Kidney capillary endothelial cell (primary cell): ENCODE measurements around the gene CTH.
"Not testable (repeated sequence)": the region's sequence is repeated elsewhere in the genome, so short reads cannot be mapped to it uniquely, and the experiment has no call there.

Experiments used
- DNase-seq: peaks from one replicate; pipeline ENCODE4 v3.0.0-alpha.2; 2018; ENCODE audit warnings: low spot score

CTH gene

DNA sequence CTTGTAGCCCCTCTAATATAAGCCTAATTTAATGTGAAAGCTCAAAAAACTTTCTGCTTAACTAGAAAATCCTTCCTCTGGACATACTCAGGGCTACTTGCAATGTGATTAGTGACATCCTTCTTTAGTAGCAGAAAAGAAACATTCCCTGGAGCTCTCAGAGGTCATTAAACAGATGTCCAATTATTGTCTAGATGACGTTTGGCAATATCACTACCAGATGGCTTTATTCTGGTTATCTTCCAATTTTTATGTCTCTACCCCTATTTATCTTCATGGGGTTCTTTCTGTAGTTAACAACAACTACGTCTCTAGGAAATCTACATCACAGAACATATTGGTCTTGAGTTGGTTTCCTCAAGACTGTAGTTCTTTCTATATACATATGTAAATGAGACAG is 44.2 kb downstream of the CTH start:
- no peak for DNase-seq

DNA sequence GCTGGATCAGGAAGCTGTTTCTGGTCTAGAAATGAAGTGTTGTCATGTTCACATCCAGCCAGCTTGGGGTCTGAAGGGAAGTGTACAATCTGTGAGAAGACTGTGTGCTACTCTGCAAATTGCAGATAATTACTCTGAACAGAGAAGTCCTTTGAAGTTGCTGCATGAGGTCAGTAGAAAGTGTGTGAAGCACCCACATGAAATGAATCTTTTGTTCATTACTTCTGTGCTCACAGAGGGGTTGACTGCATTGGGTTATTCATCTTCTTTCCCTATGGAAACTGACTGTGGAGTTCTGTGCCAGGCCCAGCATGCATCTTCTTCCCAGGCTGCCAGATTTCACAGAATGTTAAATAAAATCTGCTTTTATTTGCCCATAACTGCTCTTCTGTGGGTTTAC is 47.1 kb downstream of the CTH start:
- no peak for DNase-seq

DNA sequence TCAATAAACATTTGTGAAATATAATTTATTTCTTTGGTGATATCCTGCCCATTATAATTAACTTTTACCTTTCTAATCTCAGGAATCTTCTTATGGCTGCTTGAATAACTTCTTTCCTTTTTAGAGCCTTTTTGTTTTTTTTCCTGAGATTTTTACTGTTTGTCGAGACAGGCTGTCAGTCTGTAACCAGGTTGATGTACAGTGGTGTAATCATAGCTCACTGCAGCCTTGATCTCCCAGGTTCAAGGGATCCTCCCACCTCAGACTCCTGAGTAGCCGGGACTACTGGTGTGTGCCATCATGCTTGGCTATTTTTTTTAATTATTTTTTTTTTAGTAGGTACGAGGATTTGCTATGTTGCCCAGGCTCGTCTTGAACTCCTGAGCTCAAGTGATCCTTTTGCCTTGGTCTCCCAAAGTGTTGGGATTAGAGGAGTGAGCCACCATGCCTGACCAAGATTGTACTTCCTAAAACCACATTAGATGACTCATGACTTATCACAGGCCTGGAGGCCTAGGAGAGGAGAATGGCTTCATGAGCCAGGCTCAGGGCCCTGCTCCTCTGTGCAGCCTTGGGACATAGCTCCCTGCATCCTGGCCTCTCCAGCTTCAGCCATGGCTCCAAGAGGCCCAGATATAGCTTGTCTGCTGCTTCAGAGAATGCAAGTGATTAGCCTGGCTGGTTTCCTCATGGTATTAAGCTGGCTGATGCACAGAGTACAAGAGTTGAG is 48.6 kb downstream of the CTH start:
- DNase-seq: no peak

DNA sequence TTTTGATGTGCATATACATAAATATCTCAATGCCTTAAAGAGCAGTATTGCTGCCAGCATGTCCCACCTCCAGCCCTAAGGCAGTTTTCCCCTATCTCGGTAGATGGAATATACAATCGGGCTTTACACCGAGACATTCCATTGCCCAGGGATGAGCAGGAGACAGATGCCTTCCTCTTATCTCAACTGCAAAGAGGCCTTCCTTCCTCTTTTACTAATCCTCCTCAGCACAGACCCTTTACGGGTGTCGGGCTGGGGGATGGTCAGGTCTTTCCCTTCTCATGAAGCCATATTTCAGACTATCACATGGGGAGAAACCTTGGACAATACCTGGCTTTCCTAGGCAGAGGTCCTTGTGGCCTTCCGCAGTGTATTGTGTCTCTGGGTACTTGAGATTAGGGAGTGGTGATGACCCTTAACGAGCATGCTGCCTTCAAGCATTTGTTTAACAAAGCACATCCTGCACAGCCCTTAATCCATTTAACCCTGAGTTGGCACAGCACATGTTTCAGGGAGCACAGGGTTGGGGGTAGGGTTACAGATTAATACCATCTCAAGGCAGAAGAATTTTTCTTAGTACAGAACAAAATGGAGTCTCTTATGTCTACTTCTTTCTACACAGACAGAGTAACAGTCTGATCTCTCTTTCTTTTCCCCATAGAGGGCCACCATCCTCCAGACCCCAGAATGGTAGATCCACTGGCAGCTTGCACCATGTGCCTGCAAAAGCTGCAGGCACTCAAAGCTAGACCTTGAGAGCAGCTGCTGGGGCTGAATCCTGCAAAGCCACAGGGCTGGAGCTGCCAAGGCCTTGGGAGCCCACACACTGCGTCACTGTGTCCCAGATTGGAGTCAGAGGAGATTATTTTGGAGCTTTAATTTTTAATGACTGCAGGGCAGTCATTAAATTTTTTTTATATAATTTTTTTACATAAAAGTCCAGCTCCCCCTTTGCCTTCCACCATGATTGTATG is 50.0 kb downstream of the CTH start:
- not testable (repeated sequence) for DNase-seq

DNA sequence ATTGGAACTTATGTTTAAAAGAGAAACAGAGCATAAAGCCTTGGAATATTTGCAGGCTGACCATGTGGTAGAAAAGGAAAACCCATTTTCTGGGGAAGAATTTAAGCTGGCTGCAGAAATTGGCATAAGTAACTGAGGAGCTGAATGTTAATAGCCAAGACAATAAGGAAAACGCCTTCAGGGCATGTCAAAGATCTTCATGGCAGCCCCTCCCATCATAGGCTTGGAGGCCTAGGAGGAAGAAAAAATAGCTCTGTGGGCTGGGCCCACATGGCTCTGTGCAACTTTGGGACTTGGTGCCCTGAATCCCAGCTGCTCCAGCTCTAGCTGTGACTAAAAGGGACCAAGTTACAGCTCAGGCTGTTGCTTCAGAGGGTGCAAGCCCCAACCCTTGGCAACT is 51.5 kb downstream of the CTH start:
- DNase-seq: no peak

DNA sequence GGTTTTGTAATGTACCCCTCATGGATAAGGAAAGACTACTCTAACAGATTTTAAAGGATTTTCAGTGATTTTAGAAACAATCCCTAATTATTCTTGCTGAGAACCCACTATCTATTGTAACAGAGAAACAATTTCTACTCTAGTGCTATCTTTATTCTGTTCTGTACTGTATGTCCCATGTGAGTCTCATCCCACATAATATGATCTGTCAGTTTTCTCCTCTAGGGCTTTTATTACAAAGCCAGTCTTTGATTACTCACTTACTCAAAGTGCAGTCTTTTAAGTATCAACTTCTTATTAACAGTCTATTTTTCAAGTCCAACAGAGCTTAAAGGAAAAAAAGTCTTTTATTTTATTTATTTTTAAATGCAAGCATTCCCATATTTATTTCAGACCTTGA is 54.8 kb downstream of the CTH start:
- DNase-seq: no peak

DNA sequence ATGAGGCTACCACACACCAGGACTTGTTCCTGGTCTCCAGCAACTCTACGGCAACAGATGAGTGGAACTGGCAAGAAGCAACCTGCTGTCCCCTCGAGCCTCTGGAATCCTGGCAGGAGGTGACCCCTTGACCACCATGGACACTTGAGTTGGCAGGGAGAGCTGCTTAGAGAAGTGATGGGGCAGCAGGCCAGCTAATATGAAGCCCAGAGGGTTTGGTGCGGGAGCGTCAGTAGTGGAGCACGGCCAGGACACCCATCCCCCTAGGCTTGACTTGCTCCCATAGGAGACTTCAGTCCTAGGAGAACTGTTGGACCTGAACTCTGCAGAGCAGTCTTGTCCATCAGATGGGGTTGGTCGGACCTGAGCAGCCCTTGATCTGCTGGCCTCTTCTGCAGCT is 56.5 kb downstream of the CTH start:
- DNase-seq: no peak

DNA sequence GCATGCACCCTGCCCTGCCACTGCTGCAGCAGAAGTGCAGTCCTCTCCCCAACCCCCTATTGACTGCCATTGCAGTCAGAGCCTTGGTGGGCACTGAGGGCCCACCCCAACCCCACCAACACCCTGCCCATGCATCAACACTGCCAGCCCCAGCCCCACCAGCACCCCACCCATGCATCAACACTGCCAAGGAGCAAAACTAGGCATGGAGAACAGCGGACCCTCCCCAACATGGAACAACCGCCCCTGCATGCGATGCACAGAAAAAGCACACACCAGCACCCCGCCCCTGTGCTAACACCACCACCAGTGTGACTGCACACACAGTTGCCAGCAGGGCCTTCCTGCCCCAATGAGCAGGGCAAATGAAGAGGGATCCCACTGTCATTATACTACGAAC is 57.1 kb downstream of the CTH start:
- no peak for DNase-seq

DNA sequence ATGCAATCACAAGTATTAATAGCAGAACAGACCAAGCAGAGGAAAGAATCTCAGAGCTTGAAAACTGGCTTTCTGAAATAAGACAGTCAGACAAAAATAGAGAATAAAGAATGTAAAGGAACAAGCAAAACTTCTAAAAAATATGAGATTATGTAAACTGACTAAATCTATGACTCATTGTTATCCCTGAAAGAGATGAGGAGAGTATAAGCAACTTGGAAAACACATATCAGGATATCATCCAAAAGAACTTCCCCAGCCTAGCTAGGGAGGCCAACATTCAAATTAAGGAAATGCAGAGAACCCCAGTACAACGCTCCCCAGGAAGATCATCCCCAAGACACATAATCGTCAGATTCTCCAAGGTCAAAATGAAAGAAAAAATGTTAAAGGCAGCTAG is 58.1 kb downstream of the CTH start:
- DNase-seq: not testable (repeated sequence)

DNA sequence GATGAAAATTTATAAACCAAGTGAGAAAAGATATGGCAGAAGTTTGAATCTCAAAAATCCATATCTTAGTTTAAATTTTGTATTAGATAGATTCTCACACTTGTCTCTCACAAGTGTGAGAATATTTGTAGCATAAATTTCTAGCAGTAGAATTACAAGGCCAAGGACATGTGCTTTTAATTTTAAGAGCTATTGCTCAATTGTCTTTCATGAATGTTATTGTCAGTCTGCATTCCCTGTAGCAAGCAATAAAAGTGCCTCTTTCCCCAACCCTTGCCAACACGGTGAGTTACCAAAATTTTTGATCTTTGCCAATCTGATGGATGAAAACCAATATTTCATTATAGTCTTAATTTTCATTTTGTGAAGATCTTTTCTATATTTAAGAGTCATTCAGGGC is 64.0 kb downstream of the CTH start:
- no peak for DNase-seq

DNA sequence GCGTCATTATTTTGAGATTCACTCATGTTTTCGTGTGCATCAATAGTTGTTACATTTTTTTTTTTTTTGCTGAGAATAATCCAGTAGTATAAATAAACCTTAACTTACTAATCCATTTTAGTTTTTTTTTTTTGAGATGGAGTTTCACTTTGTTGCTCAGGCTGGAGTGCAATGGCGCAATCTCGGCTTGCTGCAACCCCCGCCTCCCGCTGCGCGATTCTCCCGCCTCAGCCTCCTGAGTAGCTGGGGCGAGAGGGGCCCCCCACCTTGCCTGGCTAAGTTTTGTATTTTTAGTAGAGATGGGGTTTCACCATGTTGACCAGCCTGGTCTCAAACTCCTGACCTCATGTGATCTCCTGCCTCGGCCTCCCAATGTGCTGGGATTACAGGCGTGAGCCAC is 66.0 kb downstream of the CTH start:
- no peak for DNase-seq

DNA sequence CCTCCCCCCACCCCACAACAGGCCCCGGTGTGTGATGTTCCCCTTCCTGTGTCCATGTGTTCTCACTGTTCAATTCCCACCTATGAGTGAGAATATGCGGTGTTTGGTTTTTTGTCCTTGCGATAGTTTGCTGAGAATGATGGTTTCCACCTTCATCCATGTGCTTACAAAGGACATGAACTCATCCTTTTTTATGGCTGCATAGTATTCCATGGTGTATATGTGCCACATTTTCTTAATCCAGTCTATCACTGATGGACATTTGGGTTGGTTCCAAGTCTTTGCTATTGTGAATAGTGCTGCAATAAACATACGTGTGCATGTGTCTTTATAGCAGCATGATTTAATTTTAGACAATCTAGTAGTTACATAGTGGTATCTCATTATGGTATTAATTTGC is 66.8 kb downstream of the CTH start:
- DNase-seq: not testable (repeated sequence)

DNA sequence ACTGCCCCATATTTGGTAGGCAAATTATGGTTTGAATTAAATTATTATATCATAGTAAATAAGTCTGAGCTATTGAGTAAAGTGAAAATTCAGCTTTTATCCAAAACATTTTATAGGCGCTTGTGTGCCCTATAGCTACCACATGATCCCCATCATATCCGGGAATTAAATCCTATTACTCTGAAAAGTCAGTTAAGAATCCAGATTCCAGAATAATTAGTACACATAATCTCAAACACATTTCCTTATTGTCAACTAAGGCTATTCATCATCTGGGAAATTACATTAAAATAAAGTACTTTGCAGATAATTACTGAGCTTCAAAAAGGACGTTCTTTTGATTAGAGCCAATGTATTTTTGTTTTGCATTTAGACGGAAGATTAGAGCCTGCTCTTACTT is 72.3 kb downstream of the CTH start:
- DNase-seq: no peak

DNA sequence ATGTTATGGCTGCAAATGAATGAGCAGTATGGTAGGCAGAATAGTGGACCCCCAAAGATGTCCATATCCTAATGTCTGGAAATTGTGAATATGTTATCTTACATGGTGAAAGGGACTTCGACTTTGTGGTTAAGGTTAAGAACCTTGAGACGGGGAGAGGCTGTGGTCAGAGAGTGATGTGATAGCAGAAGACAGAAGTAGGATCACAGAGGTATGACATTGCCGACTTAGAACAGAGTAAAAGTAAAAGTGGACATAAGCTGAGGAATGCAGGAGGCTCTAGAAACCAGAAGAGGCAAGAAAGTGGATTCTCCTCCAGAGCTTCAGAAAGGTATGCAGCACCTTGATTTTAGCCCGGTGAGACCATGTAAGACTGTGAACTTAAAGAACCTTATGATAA is 74.6 kb downstream of the CTH start:
- no peak for DNase-seq

DNA sequence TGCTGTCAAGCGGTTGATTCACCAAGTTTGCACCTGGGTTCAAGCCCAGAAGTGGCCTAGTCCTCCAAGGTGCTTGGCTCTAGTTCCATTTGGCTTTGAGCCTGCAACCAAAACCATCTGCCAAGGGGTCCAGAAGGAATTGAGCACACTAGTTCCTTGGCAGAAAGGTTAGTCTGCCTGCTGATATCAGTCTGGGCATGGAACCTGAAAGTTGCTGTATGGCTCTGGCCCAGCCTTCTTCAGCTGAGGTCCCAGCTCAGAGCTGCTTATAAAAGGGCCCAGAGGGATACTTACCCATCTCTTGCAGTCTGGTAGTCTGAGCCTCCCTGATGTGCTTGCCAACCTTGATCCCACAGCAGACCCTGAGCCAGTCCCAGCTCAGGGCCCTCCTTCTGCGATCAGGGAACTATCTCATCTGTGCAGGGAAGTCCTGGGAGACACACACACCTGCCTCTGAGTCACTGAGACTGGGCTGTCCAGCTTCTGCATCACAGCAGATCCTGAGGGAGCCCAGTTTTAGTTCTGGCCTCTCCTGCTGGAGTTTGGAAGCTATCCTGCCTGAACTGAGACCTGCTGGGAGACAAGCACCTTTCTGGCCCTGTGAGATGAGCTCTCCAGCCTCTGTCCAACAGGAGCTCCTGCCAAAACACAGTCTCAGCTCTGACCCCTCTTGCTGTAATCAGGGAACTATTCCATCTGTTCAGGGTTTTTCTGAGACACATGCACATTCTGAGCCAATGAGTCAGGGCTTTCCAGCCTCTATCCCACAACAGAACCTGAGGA is 75.8 kb downstream of the CTH start:
- peak; percentile 5 for DNase-seq

DNA sequence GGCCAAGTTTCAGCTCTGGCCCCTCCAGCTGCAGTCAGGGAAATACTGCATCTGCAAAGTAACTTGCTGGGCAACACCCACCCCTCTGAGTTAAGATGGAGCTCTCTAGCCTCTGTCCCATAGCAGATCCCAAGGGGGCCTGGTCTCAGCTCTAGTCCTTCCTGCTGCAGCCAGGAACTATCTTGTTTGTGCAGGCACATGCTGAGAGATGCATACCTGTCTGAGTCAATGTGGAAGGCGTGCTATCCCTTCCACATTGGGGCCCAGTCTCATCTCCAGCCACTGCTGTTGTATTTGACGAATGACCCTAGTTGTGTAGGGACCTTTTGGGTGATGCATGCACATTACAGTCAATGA is 76.4 kb downstream of the CTH start:
- no peak for DNase-seq

DNA sequence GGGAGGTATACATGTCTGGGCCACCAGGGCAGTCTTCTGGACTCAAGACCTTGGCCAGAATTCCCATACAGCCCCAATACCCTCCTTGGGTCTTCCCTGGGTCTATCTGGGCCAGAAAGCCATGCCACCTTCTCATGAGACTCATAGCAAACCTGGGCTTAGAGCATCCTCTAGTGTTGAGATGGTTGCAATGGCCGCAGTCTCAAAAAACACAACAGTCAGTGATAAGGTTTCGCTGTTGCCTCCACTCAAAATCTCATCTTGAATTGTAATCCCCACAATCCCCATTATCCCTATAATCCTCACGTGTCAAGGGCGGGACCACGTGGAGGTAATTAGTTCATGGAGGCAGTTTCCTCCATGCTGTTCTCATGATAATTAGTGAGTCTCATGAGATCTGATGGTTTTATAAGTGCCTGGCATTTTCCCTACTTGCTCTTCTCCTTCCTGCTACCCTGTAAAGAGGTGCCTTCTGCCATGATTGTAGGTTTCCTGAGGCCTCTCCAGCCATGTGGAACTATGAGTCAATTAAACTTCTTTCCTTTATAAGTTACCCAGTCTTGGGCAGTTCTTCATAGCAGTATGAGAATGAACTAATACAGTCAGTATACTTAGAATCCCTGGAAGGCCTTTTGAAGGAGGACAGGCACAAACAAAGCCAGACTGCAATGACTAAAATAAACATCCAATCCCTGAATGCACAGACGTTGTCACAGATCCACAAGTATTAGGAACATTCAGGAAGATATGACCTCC is 77.0 kb downstream of the CTH start:
- DNase-seq: peak; percentile 38
